ENCODE results near the gene SPATA6L. TPM values are rescaled to one million over a fixed set of nuclear protein-coding genes. Genes with fewer than 3 reads are reported as not detected.

SPATA6L gene
- total and polyA plus RNA-seq, 10 of the 15 experiments (the other 5 are each of a cell fraction or from before 2014, with no cell fraction given): 0.37 to 1.6 (median 0.91) TPM

- TF ChIP-seq FOXK2 (IDR thresholded peaks at IDR 0.05) (no peak), IRF4 (IDR thresholded peaks at IDR 0.05; ENCODE audit: low read depth, low read length) (peak; percentile 20; the same call in 1 of the 2 replicates), E4F1 (IDR thresholded peaks at IDR 0.05; ENCODE audit: borderline replicate concordance, partially characterized antibody) (no peak), SPI1 (IDR thresholded peaks at IDR 0.05; ENCODE audit: borderline replicate concordance, insufficient read depth, low read depth, low read length) (peak; percentile 17; the same call in 1 of the 2 replicates), CEBPB (IDR thresholded peaks at IDR 0.05; ENCODE audit: borderline replicate concordance in 1 of 2, low read depth in 2 of 2, low read length in 2 of 2) (no peak), CBX5 (IDR thresholded peaks at IDR 0.05; ENCODE audit: low read depth) (no peak; the same call in 1 of the 2 replicates), ZNF592 (IDR thresholded peaks at IDR 0.05) (no peak), MYB (IDR thresholded peaks at IDR 0.05; ENCODE audit: borderline replicate concordance, low read depth, low read length) (no peak), CHD4 (IDR thresholded peaks at IDR 0.05) (no peak), EED (IDR thresholded peaks at IDR 0.05; ENCODE audit: low read depth) (no peak), MLLT1 (IDR thresholded peaks at IDR 0.05) (no peak), CTCF (IDR thresholded peaks at IDR 0.05 in 2 of 3, conservative IDR thresholded peaks at IDR 0.05 in 1 of 3; ENCODE audit: control insufficient read depth in 2 of 3, extremely low read depth in 1 of 3, insufficient read depth in 1 of 3, low read depth in 3 of 3, low read length in 3 of 3) (peak; percentile 68 to 75 (median 68)), MAX (IDR thresholded peaks at IDR 0.05; ENCODE audit: low read depth, low read length) (no peak), TARDBP (IDR thresholded peaks at IDR 0.05; ENCODE audit: borderline replicate concordance) (no peak)
Measured at GRCh38 chr9:4548811-4549725, 117.2 kb downstream of the SPATA6L start (continued).

Data from GM12878 (cell line).